Transverse colon (tissue), 4 donors: Measurements from ENCODE around the gene POLR2F.

Experiments
- CTCF ChIP-seq, 5 experiments: fragments of 200-600 bp in 3 of 5; fragments of 450-650 bp in 2 of 5; sonication (generic) in 3 of 5; IDR thresholded peaks; 1 replicate in 2 of 5; 2 replicates in 3 of 5; pipeline ENCODE4 v1.5.1; 2016 to 2017; ENCODE audit warnings: antibody characterized with exemption in 5 of 5, inconsistent platforms in 3 of 5, mild to moderate bottlenecking in 2 of 5, moderate library complexity in 1 of 5
- POLR2A ChIP-seq: fragments of 450-650 bp; IDR thresholded peaks from one replicate; pipeline ENCODE4 v1.6.1; 2016; ENCODE audit warnings: antibody characterized with exemption, mild to moderate bottlenecking, moderate library complexity
- POLR2AphosphoS5 ChIP-seq, 3 donors: sonication (generic); formaldehyde crosslinking; IDR thresholded peaks; one replicate each; pipeline ENCODE4 v1.6.1; 2016; ENCODE audit warnings: antibody characterized with exemption in 3 of 3

GRCh38 chr22:37920126-37920525 lies 33.4 kb upstream of the POLR2F start:
- TF ChIP-seq CTCF (IDR thresholded peaks at IDR 0.05), result no peak
- TF ChIP-seq POLR2A, result no peak
- TF ChIP-seq POLR2AphosphoS5 (IDR thresholded peaks at IDR 0.05), result no peak
